HEK293T (cell line): Measurements from ENCODE around the gene MED12L.

Experiments used
- ARNT ChIP-seq: fragments of 450-650 bp; IDR thresholded peaks from 2 replicates; pipeline ENCODE4 v1.6.1; 2017; ENCODE audit warnings: mild to moderate bottlenecking
- FOXM1 ChIP-seq: fragments of 450-650 bp; IDR thresholded peaks from 2 replicates; pipeline ENCODE4 v1.6.1; 2017; ENCODE audit warnings: mild to moderate bottlenecking, borderline replicate concordance
- HDGF ChIP-seq: fragments of 450-650 bp; IDR thresholded peaks from 2 replicates; pipeline ENCODE4 v1.6.1; 2017; ENCODE audit warnings: antibody characterized with exemption, borderline replicate concordance
- L3MBTL2 ChIP-seq: fragments of 450-650 bp; conservative IDR thresholded peaks from 2 replicates; pipeline ENCODE4 v1.6.1; 2016; ENCODE audit warnings: mild to moderate bottlenecking
- SP1 ChIP-seq: fragments of 450-650 bp; IDR thresholded peaks from 2 replicates; pipeline ENCODE4 v1.6.1; 2017
- ZNF384 ChIP-seq: fragments of 450-650 bp; IDR thresholded peaks from 2 replicates; pipeline ENCODE4 v1.6.1; 2016
- TF ChIP-seq, protein P1 (sequence below): fragments of 450-650 bp; IDR thresholded peaks from 2 replicates; pipeline ENCODE4 v1.6.1; 2016

DNA sequence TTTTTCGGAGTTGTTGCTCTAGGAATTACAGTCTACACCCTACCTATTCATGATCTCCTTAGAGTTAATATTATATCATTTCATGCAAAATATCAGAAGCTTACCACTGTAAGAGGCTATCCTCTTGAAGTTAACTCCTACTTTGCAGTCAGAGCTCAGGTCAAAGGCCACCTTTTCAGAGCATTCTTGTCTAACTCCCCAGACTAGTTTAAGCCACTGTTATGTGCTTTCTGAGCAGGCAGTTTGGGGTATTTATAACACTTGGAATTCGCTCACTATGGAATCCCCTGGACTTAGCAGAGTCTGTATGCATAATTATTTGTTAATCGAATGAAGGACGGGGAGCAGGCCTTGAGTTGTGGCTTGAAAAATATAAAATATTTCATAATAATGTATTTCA lies 21.7 kb downstream of the MED12L start:
- no peak for TF ChIP-seq L3MBTL2
- TF ChIP-seq ARNT = no peak
- no peak for TF ChIP-seq ZNF384
- TF ChIP-seq FOXM1 = no peak
- TF ChIP-seq SP1 = no peak
- TF ChIP-seq, protein P1, sequence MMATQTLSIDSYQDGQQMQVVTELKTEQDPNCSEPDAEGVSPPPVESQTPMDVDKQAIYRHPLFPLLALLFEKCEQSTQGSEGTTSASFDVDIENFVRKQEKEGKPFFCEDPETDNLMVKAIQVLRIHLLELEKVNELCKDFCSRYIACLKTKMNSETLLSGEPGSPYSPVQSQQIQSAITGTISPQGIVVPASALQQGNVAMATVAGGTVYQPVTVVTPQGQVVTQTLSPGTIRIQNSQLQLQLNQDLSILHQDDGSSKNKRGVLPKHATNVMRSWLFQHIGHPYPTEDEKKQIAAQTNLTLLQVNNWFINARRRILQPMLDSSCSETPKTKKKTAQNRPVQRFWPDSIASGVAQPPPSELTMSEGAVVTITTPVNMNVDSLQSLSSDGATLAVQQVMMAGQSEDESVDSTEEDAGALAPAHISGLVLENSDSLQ = no peak
- TF ChIP-seq HDGF = no peak
